Stomach (tissue), 4 donors: ENCODE measurements around the gene NDUFS4.

Experiments
- CTCF ChIP-seq, 7 experiments: fragments of 450-650 bp in 4 of 7; fragments of 200-600 bp in 3 of 7; sonication (generic) in 3 of 7; IDR thresholded peaks; one replicate each; pipeline ENCODE4 v1.5.1; 2016 to 2019; ENCODE audit warnings: antibody characterized with exemption in 7 of 7, control low read depth in 2 of 7, mild to moderate bottlenecking in 1 of 7
- POLR2A ChIP-seq, 4 donors: fragments of 450-650 bp; IDR thresholded peaks; one replicate each; pipeline ENCODE4 v1.6.1; 2016; ENCODE audit warnings: antibody characterized with exemption in 4 of 4, control low read depth in 2 of 4, mild to moderate bottlenecking in 1 of 4, moderate library complexity in 1 of 4
- POLR2AphosphoS5 ChIP-seq, 3 donors: sonication (generic); formaldehyde crosslinking; IDR thresholded peaks; one replicate each; pipeline ENCODE4 v1.6.1; 2016; ENCODE audit warnings: antibody characterized with exemption in 3 of 3

GRCh38 chr5:53643445-53643844 lies 83.0 kb downstream of the NDUFS4 start:
- no peak for TF ChIP-seq CTCF (IDR thresholded peaks at IDR 0.05)
- TF ChIP-seq POLR2A (IDR thresholded peaks at IDR 0.05) = no peak
- no peak for TF ChIP-seq POLR2AphosphoS5 (IDR thresholded peaks at IDR 0.05)
